Putamen (tissue), 1 donor: Measurements from ENCODE around the gene FXYD7.
"Not testable (repeated sequence)": the region's sequence is repeated elsewhere in the genome, so short reads cannot be mapped to it uniquely, and the experiment has no call there.

ENCODE experiments used
- DNase-seq: peaks from one replicate; pipeline ENCODE4 v3.0.0-alpha.2; 2016; ENCODE audit warnings: low spot score

FXYD7 gene

DNA sequence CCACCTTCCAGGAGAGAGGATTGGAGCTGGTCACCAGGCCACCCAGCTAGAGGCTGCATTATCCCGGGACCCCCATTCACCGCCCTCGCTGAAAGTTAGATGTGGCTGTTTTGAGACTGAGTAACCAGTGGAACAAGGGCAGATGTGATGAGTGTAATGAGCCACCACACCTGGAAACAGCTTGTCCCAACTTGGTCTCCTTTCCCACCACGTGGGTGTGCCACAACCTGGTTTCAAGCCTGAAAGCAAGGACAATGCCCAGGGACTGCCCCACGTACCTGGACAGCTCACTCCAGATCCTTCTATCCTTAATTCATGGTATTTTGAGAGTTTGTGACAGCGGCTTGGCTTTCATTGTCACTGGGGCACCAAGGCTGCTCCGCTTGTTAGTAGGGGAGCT lies 15.2 kb upstream of the FXYD7 start:
- DNase-seq: no peak

- DNase-seq: no peak
Measured at GRCh38 chr19:35128398-35129057, 14.5 kb upstream of the FXYD7 start.

GRCh38 chr19:35129724-35130274 lies 13.3 kb upstream of the FXYD7 start:
- DNase-seq: not testable (repeated sequence)

DNA sequence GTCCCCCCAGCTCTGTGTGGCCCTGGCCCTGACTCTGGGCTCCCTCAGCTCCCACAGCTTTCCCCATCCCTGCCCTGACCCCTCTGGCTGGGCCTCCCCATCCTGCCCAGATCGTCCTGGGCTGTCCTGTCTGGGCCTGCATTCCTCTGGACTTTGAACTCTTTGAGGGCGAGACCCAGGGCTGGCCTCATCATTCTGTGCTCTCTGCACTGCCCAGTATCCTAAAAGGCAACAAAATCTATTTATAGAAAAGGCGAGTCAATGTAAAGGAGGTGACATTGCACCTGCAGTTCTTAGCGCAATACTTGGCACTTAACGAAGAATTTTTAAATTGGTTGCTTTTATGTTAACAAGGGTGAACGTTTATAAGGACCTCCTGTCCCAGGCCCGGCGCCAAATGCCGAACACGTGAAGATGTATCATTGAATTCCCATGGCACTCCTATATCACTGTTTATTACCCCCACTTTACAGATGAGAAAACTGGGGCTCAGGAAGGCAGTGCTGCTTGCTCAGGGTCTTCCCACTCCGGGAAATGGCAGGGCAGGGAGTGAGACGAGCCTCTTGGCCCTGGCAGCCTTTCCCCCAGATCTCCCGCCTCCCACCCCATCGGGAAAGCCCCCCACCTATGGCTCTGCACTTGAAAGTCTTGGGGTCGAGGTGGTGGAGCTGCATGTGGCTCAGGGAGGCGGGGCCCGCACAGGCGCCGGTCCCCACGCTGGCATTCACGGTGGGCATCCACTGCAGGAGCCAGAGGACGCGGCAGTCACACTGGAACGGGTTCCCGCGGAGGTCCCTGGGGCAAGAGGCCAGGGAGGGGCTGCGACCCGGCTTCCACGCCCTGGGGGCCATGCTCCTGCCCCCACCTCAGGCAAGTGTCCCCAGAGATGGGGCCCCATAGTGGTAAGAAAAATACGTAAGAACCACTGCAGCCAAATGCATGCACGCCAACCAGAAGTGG lies 12.0 kb upstream of the FXYD7 start:
- DNase-seq: no peak

GRCh38 chr19:35132254-35132653 lies 10.8 kb upstream of the FXYD7 start:
- DNase-seq: no peak

- no peak for DNase-seq
Measured at GRCh38 chr19:35133826-35134225, 9.2 kb upstream of the FXYD7 start.

GRCh38 chr19:35134601-35135242 lies 8.3 kb upstream of the FXYD7 start, which contains the start of gene LGI4:
LGI4 (minus strand) TSS chr19:35135059; CDS start chr19:35134680, 379 bp downstream.
- DNase-seq: no peak

DNA sequence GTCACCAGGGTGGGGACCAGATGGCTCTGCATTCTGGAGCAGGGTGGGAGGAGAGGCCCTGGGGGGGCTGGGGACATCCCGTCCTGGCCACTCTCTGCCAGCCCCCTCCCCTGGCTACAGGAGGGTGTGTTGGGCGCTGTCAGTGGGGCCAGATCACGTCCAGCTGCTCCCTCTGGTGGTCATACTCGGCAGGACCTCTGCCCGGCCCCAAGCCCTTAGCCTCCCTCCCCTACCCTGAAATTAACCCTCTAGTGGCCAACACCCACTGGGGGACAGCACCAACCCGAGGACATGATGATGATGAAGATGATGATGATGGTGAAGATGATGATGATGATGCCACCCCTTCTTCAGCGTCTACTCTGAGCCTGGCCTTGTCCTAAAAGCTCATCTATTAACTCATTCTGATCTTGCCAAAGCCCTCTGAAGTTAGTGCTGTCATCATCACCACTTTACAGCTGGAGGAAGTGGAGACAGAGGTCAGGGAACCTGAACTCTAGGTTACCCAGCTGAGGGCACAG lies 7.6 kb upstream of the FXYD7 start:
- peak; percentile 76 for DNase-seq

- no peak for DNase-seq
Measured at GRCh38 chr19:35136231-35136630, 6.8 kb upstream of the FXYD7 start.

GRCh38 chr19:35136977-35137702 lies 5.9 kb upstream of the FXYD7 start:
- no peak for DNase-seq

- no peak for DNase-seq
Measured at GRCh38 chr19:35138305-35138892, 4.7 kb upstream of the FXYD7 start, which contains the start of gene FXYD1. FXYD1 (plus strand) TSS chr19:35138824; CDS start chr19:35140080, 1,256 bp downstream.

GRCh38 chr19:35140207-35140961 lies 2.7 kb upstream of the FXYD7 start:
- no peak for DNase-seq

DNA sequence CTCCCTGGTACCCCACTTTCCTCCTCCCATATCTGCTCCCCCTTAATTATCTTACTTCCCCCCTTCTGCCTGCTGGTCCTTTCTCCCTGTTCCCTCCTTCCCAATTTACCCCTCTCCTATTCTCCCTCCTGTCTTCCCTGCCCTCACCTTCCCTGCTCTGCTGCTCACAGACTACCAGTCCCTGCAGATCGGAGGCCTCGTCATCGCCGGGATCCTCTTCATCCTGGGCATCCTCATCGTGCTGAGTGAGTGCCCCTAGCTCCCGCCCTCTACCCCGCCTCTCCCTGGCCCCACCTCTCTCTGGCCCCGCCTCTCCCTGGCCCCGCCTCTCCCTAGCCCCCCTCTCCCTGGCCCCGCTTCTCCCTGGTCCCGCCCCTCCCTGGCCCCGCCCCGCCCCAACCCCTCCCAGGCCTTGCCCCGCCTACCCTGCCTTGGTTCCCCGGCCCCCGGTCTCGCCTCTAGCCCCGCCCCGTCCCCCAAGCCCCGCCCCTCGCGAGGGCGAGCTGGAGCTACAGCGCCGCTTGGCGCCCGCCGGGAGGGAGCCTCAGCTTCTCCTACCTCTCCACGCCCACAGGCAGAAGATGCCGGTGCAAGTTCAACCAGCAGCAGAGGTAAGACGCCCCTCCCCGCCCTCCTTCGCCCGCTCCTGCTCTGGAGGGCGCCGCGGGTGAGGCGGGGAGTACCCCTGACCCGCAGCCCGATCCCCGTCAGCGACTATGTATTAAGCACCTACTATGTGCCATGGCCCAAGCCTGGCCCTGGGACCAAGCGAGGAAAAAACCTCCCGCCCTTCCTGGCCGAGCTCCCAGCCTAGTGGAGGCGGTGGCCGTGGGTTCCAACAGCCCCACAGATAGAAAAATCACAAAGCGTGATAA lies 1.9 kb upstream of the FXYD7 start:
- peak; percentile 93 for DNase-seq

DNA sequence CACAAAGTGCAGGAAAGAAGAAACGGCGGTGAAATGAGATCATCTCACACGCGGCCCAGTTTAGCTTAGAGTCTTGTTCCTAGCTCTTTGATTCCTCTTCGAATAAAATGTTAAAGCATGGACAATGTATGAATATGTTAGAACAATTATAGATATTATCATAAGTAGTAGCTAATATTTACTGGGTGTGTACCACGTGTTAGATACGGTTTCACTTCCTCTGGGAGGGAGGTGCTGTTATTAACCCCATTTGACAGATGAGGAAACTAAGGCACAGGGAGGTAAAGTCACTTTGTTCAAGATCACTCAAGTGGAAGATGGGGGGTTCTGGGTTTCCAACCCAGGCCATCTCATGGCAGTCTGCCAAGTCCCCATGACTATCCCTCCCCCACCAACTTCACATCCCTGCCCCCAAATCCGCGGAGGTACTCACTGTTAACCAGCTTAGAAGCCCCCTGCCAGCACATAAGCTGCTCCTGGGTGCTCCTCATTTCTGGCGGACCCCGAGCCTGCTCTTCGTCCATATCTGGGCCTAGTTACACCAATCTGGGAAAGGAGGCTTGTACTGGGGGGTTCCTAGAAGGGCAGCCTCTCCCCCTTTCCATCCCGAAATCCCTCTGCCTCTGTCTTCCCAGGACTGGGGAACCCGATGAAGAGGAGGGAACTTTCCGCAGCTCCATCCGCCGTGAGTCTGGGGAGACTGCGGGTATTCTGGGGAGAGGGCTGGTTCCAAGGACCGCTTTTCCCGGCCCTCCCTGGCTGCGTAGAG lies 1.0 kb upstream of the FXYD7 start:
- no peak for DNase-seq

DNA sequence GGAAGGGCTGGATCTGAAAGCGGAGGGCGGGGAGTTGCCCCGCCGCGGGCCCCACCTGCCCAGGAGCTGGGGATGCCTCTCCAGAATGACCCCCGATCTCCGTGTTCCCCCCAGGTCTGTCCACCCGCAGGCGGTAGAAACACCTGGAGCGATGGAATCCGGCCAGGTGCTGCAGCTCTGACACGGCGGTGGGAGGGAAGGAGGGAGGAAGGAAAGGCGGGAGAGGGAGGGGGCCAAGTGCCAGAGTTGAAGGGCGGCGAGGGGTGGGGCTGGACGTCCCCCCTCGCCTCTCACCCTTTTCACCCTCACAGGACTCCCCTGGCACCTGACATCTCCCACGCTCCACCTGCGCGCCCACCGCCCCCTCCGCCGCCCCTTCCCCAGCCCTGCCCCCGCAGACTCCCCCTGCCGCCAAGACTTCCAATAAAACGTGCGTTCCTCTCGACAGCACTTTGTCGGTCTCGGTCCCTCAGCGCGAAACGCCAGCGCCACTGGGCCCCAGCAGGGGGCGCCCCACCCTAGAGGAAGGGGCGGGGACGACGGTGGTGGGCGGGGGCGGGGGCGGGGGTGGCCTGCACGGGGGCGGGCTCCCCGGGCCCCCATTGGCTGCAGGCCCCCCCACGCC lies 337 bp upstream of the FXYD7 start:
- no peak for DNase-seq

DNA sequence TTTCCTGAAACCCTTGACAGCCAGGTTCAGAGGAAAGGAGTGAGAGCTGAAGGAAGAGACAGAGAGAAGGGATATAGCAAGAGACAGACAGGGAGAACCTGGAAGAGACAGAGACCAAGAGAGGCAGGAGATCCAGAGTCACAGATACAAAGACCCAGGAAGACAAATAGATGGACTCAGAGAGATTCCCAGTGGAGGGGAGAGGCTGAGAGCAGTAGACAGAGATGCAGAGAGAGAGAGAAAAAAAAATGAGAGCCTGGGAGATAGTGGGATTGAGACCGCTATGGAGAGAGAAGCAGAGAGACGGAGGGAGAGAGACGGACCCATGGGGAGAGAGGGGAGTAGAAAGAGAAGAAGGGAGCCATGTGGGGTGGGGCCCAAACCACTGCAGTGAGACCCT lies 763 bp downstream of the FXYD7 start:
- no peak for DNase-seq

DNA sequence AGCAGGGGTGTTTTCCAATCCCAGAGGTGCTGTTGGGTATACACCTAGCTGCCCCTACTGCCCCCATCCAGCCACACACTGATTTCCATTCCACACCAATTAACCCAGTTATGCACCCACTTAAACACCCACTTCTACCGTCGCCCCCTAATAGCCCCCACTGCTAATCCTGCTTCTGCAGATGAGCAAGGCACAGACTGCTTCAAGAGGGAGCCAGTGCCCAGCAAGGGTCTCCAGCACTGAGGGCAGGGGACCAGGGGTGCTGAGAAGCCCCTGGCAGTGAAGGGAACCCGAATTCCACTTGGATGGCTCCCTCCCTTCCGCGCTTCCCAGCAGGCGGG lies 1.2 kb downstream of the FXYD7 start:
- no peak for DNase-seq
